Ovary (tissue), 3 donors: Measurements from ENCODE around the gene RAB8B.

ENCODE experiments used
- POLR2A ChIP-seq: fragments of 450-650 bp; IDR thresholded peaks from one replicate; pipeline ENCODE4 v1.6.1; 2017; ENCODE audit warnings: antibody characterized with exemption, mild to moderate bottlenecking, moderate library complexity
- TF ChIP-seq, protein P1 (sequence below), 3 donors: fragments of 450-650 bp in 2 of 3; fragments of 200-600 bp in 1 of 3; IDR thresholded peaks; one replicate each; pipeline versions ENCODE4 v1.5.1 to v1.8.0; 2016 to 2022; ENCODE audit warnings: antibody characterized with exemption in 3 of 3, mild to moderate bottlenecking in 1 of 3
- donor health status: DM: no; HTN: no; CAD: no.

DNA sequence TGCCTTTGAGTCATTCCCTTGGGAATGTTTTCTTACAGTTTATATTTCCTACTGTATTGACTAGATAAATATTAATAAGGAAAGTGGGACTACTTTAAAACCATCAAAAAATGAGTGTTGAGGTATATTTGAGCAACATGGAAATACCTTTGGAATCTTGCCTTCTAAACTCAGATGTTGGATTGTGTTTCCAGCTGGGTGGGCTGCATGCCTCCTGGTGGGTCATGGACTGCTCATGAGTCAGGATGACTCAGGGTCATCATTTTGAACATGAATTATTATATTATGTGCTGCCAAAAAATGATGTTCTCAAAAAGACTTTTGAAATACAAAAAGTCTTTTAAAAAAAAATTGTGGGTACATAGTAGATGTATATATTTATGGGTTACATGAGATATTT is 46.9 kb downstream of the RAB8B start:
- TF ChIP-seq POLR2A = no peak
- TF ChIP-seq, protein P1, sequence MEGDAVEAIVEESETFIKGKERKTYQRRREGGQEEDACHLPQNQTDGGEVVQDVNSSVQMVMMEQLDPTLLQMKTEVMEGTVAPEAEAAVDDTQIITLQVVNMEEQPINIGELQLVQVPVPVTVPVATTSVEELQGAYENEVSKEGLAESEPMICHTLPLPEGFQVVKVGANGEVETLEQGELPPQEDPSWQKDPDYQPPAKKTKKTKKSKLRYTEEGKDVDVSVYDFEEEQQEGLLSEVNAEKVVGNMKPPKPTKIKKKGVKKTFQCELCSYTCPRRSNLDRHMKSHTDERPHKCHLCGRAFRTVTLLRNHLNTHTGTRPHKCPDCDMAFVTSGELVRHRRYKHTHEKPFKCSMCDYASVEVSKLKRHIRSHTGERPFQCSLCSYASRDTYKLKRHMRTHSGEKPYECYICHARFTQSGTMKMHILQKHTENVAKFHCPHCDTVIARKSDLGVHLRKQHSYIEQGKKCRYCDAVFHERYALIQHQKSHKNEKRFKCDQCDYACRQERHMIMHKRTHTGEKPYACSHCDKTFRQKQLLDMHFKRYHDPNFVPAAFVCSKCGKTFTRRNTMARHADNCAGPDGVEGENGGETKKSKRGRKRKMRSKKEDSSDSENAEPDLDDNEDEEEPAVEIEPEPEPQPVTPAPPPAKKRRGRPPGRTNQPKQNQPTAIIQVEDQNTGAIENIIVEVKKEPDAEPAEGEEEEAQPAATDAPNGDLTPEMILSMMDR (IDR thresholded peaks at IDR 0.05) = no peak
